ENCODE measurements around the gene CGNL1.

The CGNL1 gene

GRCh38 chr15:57571725-57572124 lies 195.4 kb downstream of the CGNL1 start:
- no peak overlapping the region for H3K4me3 ChIP-seq (replicated peaks in 1 of 2; ENCODE audit: low read depth in 2 of 2, low read length in 2 of 2)
- TF ChIP-seq CTCF (IDR thresholded peaks at IDR 0.05; ENCODE audit: low read depth, low read length): no peak
- DNase-seq (ENCODE audit: low read depth in 2 of 2): no peak

- TF ChIP-seq CTCF (IDR thresholded peaks at IDR 0.05; ENCODE audit: low read depth, low read length): no peak
- no peak overlapping the region for H3K4me3 ChIP-seq (replicated peaks in 1 of 2; ENCODE audit: low read depth in 2 of 2, low read length in 2 of 2)
- DNase-seq (ENCODE audit: low read depth in 2 of 2): no peak
These were observed 196.2 kb downstream of the CGNL1 start for GRCh38 chr15:57572468-57572867.

GRCh38 chr15:57573151-57573550 lies 196.8 kb downstream of the CGNL1 start:
- no peak for TF ChIP-seq CTCF (IDR thresholded peaks at IDR 0.05; ENCODE audit: low read depth, low read length)
- H3K4me3 ChIP-seq (replicated peaks in 1 of 2; ENCODE audit: low read depth in 2 of 2, low read length in 2 of 2): no peak overlapping the region

GRCh38 chr15:57575363-57575762 lies 199.1 kb downstream of the CGNL1 start:
- TF ChIP-seq CTCF (IDR thresholded peaks at IDR 0.05; ENCODE audit: low read depth, low read length): no peak
- H3K4me3 ChIP-seq (replicated peaks in 1 of 2; ENCODE audit: low read depth in 2 of 2, low read length in 2 of 2): no peak overlapping the region
- no peak for DNase-seq (ENCODE audit: low read depth in 2 of 2)

More at GRCh38 chr15:57573151-57573550, 196.8 kb downstream of the CGNL1 start:
- no peak for DNase-seq (ENCODE audit: low read depth in 2 of 2)

GRCh38 chr15:57578288-57578900 lies 202.1 kb downstream of the CGNL1 start:
- no peak for TF ChIP-seq CTCF (IDR thresholded peaks at IDR 0.05; ENCODE audit: low read depth, low read length)
- no peak for DNase-seq (ENCODE audit: low read depth in 2 of 2)
- no peak overlapping the region for H3K4me3 ChIP-seq (replicated peaks in 1 of 2; ENCODE audit: low read depth in 2 of 2, low read length in 2 of 2)

- DNase-seq (ENCODE audit: low read depth in 2 of 2): no peak
- TF ChIP-seq CTCF (IDR thresholded peaks at IDR 0.05; ENCODE audit: low read depth, low read length): no peak
- H3K4me3 ChIP-seq (replicated peaks in 1 of 2; ENCODE audit: low read depth in 2 of 2, low read length in 2 of 2): no peak overlapping the region
These were observed 204.1 kb downstream of the CGNL1 start for GRCh38 chr15:57580428-57580827.

- TF ChIP-seq CTCF (IDR thresholded peaks at IDR 0.05; ENCODE audit: low read depth, low read length): no peak
- no peak for DNase-seq (ENCODE audit: low read depth in 2 of 2)
- H3K4me3 ChIP-seq (replicated peaks in 1 of 2; ENCODE audit: low read depth in 2 of 2, low read length in 2 of 2): no peak overlapping the region
These were observed 204.6 kb downstream of the CGNL1 start for GRCh38 chr15:57580866-57581265.

Data from cardiac fibroblast (primary cell).